K562 (cell line): ENCODE results near the gene PDGFD. TPM values are rescaled to one million over a fixed set of nuclear protein-coding genes. Genes with fewer than 3 reads are reported as not detected.

Experiments
- ATAC-seq: fragments of 200-7000 bp; cut with Tn5 transposase; 3 replicates; pipeline ENCODE4 v1.9.1; 2020; ENCODE audit warnings: moderate library complexity
- BruUV-seq: library from RNA; stranded (reverse); fragments of 400-500 nt; replicated peaks from 2 replicates; lab custom pipeline; 2021; lab: Mats Ljungman, UMichigan
- CTCF ChIA-PET: fragments of 300-600 bp; formaldehyde crosslinking; extraction: SDS; loops from one replicate; lab custom pipeline; 2021; ENCODE audit warnings: low intra/inter-chr PET ratio; lab: Yijun Ruan, JAX
- POLR2A ChIA-PET: fragments of 300-600, 350-650 bp; sonication (Branson Sonifier 250); formaldehyde crosslinking; extraction: SDS; loops from one replicate; lab custom pipeline; 2021; ENCODE audit warnings: antibody characterized with exemption, inconsistent platforms; lab: Yijun Ruan, JAX
- DNase-seq, 4 experiments: peaks; one replicate each; pipeline versions ENCODE4 v3.0.0 to v3.0.0-alpha.2; 2011 to 2018; ENCODE audit warnings: low spot score in 3 of 4, mixed read lengths in 3 of 4; ENCODE audit errors: extremely low read depth in 1 of 4
- FAIRE-seq: peaks from 2 replicates; lab custom pipeline; 2011; peaks lifted over from hg19 to GRCh38; lab: Jason Lieb, UNC
- H2AFZ ChIP-seq: 2 replicates; pipeline ENCODE4 v1.6.0; 2011; ENCODE audit warnings: low read depth, low read length, control low read depth, inconsistent platforms
- H3K27ac ChIP-seq: fragments of 200-600 bp; 3 replicates; pipeline ENCODE4 v1.8.0; 2011; ENCODE audit warnings: low read depth, mild to moderate bottlenecking, control low read depth, inconsistent platforms, low read length, moderate library complexity, mixed read lengths; ENCODE audit errors: extremely low read depth
- H3K27me3 ChIP-seq, 2 experiments: fragments of 300-600 bp in 1 of 2; 2 replicates in 1 of 2; 3 replicates in 1 of 2; pipeline versions ENCODE4 v1.6.0 to v1.8.0; 2011; ENCODE audit warnings: inconsistent platforms in 2 of 2, low read length in 2 of 2, mild to moderate bottlenecking in 1 of 2, mixed read lengths in 1 of 2, moderate library complexity in 1 of 2; ENCODE audit not compliant: control insufficient read depth in 2 of 2, insufficient read depth in 2 of 2
- H3K36me3 ChIP-seq: fragments of 300-600 bp; 3 replicates; pipeline ENCODE4 v1.8.0; 2011; ENCODE audit warnings: mild to moderate bottlenecking, low read length, inconsistent platforms; ENCODE audit not compliant: control insufficient read depth, insufficient read depth
- H3K4me1 ChIP-seq, 2 experiments: fragments of 200-600 bp in 1 of 2; replicated peaks in 1 of 2; 2 replicates in 1 of 2; 3 replicates in 1 of 2; pipeline versions ENCODE4 v1.5.1 to v1.8.0; 2011; ENCODE audit warnings: inconsistent platforms in 2 of 2, low read length in 2 of 2, mild to moderate bottlenecking in 1 of 2, mixed read lengths in 1 of 2, moderate library complexity in 1 of 2; ENCODE audit not compliant: control insufficient read depth in 2 of 2, insufficient read depth in 2 of 2
- H3K4me2 ChIP-seq: 2 replicates; pipeline ENCODE4 v1.6.1; 2011; ENCODE audit warnings: low read length, control low read depth, inconsistent platforms, mixed read lengths; ENCODE audit not compliant: insufficient read depth
- H3K4me3 ChIP-seq: fragments of 200-600 bp; sonication (generic), shearing (Covaris generic); 2 replicates; pipeline ENCODE4 v1.5.1; 2016; ENCODE audit warnings: control low read depth, inconsistent platforms
- H3K79me2 ChIP-seq: fragments of 200-600 bp; 3 replicates; pipeline ENCODE4 v1.8.0; 2011; ENCODE audit warnings: low read length, inconsistent platforms; ENCODE audit not compliant: control insufficient read depth, insufficient read depth
- H3K9ac ChIP-seq, 2 experiments: 2 replicates each; pipeline versions ENCODE4 v1.6.0 to v1.6.1; 2011; ENCODE audit warnings: low read depth in 2 of 2, low read length in 2 of 2, control low read depth in 1 of 2, inconsistent platforms in 1 of 2, mild to moderate bottlenecking in 1 of 2, mixed read lengths in 1 of 2; ENCODE audit not compliant: insufficient read depth in 1 of 2
- H3K9me1 ChIP-seq: one replicate; pipeline ENCODE4 v1.6.0; 2011; ENCODE audit warnings: inconsistent platforms, mild to moderate bottlenecking, low read length, moderate library complexity; ENCODE audit not compliant: control insufficient read depth, insufficient read depth
- H3K9me3 ChIP-seq: replicated peaks from 2 replicates; pipeline ENCODE4 v1.5.1; 2011; ENCODE audit warnings: low read depth, low read length, inconsistent platforms; ENCODE audit not compliant: control insufficient read depth, insufficient read depth
- H4K20me1 ChIP-seq: replicated peaks from 2 replicates; pipeline ENCODE4 v1.6.1; 2011; ENCODE audit warnings: low read length, inconsistent platforms, mixed read lengths; ENCODE audit not compliant: control insufficient read depth, insufficient read depth
- NR0B1 ChIP-seq: fragments of 450-650 bp; IDR thresholded peaks from one replicate; pipeline ENCODE4 v1.6.1; 2018; ENCODE audit warnings: mild to moderate bottlenecking, moderate library complexity; ENCODE audit not compliant: partially characterized antibody
- NR2C2 ChIP-seq, 2 experiments: fragments of 200-800 bp in 1 of 2; sonication (Bioruptor generic) in 1 of 2; sonication (generic) in 1 of 2; formaldehyde crosslinking in 1 of 2; IDR thresholded peaks; 2 replicates each; pipeline versions ENCODE4 v1.6.1 to v1.8.0; 2016 to 2022; ENCODE audit warnings: mild to moderate bottlenecking in 1 of 2, missing compliant biosample characterization in 1 of 2, missing genetic modification characterization in 1 of 2, missing genetic modification reagents in 1 of 2
- STAG1 ChIP-seq: sonication (generic); formaldehyde crosslinking; IDR thresholded peaks from 2 replicates; pipeline ENCODE4 v1.5.0; 2020; ENCODE audit warnings: missing genetic modification reagents, borderline replicate concordance
- ZNF583 ChIP-seq: fragments of 250-450 bp; sonication (Bioruptor Pico); IDR thresholded peaks from 2 replicates; pipeline ENCODE4 v1.4.0; 2020
- WGBS: fragments of 100-300 bp; shearing (Covaris generic); methylation state at CpG from one replicate; pipeline ENCODE4 v1.1.6; 2016; ENCODE audit warnings: low coverage, mixed read lengths; ENCODE audit not compliant: insufficient coverage; ENCODE audit errors: missing lambda C conversion rate; 5-methylcytosine and 5-hydroxymethylcytosine counted together
- in situ Hi-C: fragments of 300-500 bp; cut with MboI; formaldehyde crosslinking; loops from 4 replicates; pipeline ENCODE4 v1.15.0; 2018; ENCODE audit warnings: inconsistent platforms, mixed read lengths
- intact Hi-C: fragments of 100-400 bp; cut with micrococcal nuclease; formaldehyde crosslinking; loops from 2 replicates; pipeline ENCODE4 v1.14.2; 2022
- polyA plus RNA-seq, 8 experiments: library from polyadenylated mRNA; depleted of rRNA in 4 of 8; stranded (reverse) in 5 of 8; unstranded in 3 of 8; fragments of >200 nt; fragmentation: Nextera tagmentation in 2 of 8; fragmentation: Illumina TruSeq in 1 of 8; extraction: Ambion mirVana in 2 of 8; extraction: Trizol in 1 of 8; gene quantifications; 2 replicates each; pipeline versions ENCODE4 v1.2.1 to v1.2.3, GENCODE V29; 2011 to 2014; ENCODE audit warnings: inconsistent platforms in 1 of 8, missing spikeins in 1 of 8
- total RNA-seq, 7 experiments: library from RNA; depleted of rRNA in 6 of 7; stranded (reverse); fragments of >200 nt in 6 of 7; fragmentation: Illumina TruSeq in 2 of 7; extraction: Trizol in 2 of 7; gene quantifications; 2 replicates each; pipeline versions ENCODE4 v1.2.1 to v1.2.3, GENCODE V29; 2011 to 2021; ENCODE audit warnings: low replicate concordance in 1 of 7

PDGFD gene
- total and polyA plus RNA-seq, 9 of the 15 experiments (the other 6 are each of a cell fraction or from before 2014, with no cell fraction given) = 0.11 TPM; not detected in 8

GRCh38 chr11:104053743-104054478 is 110.0 kb downstream of the PDGFD start:
- intact Hi-C loops = no loop called here
- 2% methylated on average over 5 of the region's 5 CpGs for WGBS
- no TSS peak for BruUV-seq

More at GRCh38 chr11:104053743-104054478, 110.0 kb downstream of the PDGFD start:
- Histone ChIP-seq H4K20me1 (no peaks in the 10 kb centered on the region), H3K36me3 (no peaks in the 10 kb centered on the region), H3K4me3 (no peak overlapping the region), H3K79me2 (no peaks in the 10 kb centered on the region), H2AFZ (no peak overlapping the region), H3K27ac (no peak overlapping the region), H3K9me1 (no peaks in the 10 kb centered on the region), H3K9ac (no peak overlapping the region), H3K4me1 (no peaks in the 10 kb centered on the region), H3K9me3 (no peaks in the 10 kb centered on the region), H3K4me2 (no peak overlapping the region), H3K27me3 (no peaks in the 10 kb centered on the region)
- in situ Hi-C loops = no loop called here
- CTCF ChIA-PET = no interaction called here
- ATAC-seq (no peak), DNase-seq (no peak), FAIRE-seq (no peak)
- TF ChIP-seq STAG1 (CRISPR knock-in tag) (no peak), NR0B1 (no peak), NR2C2 (CRISPR knock-in tag; IDR thresholded peaks at IDR 0.05) (no peak), NR2C2 (tag; IDR thresholded peaks at IDR 0.05) (no peak), ZNF583 (CRISPR knock-in tag) (no peak)
- POLR2A ChIA-PET = no interaction called here
